Natural killer cell (primary cell): ENCODE results near the gene FOSB. TPM values are rescaled to one million over a fixed set of nuclear protein-coding genes. Genes with fewer than 3 reads are reported as not detected.

ENCODE experiments used
- ATAC-seq, 3 donors: fragments of 150-1000 bp in 2 of 3; fragments of 200-7000 bp in 1 of 3; cut with Tn5 transposase; 1 replicate in 1 of 3; 2 replicates in 2 of 3; pipeline ENCODE4 v1.10.0; 2021; ENCODE audit warnings: mild to moderate bottlenecking in 2 of 3, moderate library complexity in 2 of 3
- DNase-seq, 2 donors: peaks; one replicate each; pipeline versions ENCODE4 v3.0.0 to v3.0.0-alpha.2; 2013 to 2021; ENCODE audit warnings: mixed read lengths in 1 of 2
- H3K27ac ChIP-seq: one replicate; pipeline ENCODE4 v1.5.1; 2013; ENCODE audit warnings: mild to moderate bottlenecking, low read length
- H3K27me3 ChIP-seq: one replicate; pipeline ENCODE4 v1.6.1; 2013; ENCODE audit warnings: low read length; ENCODE audit not compliant: control insufficient read depth, insufficient read depth
- H3K36me3 ChIP-seq: one replicate; pipeline ENCODE4 v1.6.1; 2013; ENCODE audit warnings: low read length; ENCODE audit not compliant: control insufficient read depth, insufficient read depth
- H3K4me1 ChIP-seq: one replicate; pipeline ENCODE4 v1.6.1; 2013; ENCODE audit warnings: low read length; ENCODE audit not compliant: control insufficient read depth, insufficient read depth
- H3K4me3 ChIP-seq: one replicate; pipeline ENCODE4 v1.5.1; 2013; ENCODE audit warnings: low read length
- H3K9me3 ChIP-seq: one replicate; pipeline ENCODE4 v1.6.1; 2013; ENCODE audit warnings: low read length; ENCODE audit not compliant: control insufficient read depth, insufficient read depth
- H3K27ac Mint-ChIP-seq, 2 donors: one replicate each; pipeline ENCODE4 v1.8.0; 2022; ENCODE audit warnings: mild to moderate bottlenecking in 2 of 2, mixed read lengths in 2 of 2, moderate library complexity in 1 of 2
- H3K27me3 Mint-ChIP-seq, 2 donors: one replicate each; pipeline ENCODE4 v1.8.0; 2022; ENCODE audit warnings: low read depth in 2 of 2, mixed read lengths in 2 of 2
- H3K36me3 Mint-ChIP-seq: one replicate; pipeline ENCODE4 v1.8.0; 2022; ENCODE audit warnings: mixed read lengths
- H3K4me1 Mint-ChIP-seq, 2 donors: one replicate each; pipeline ENCODE4 v1.8.0; 2022; ENCODE audit warnings: mixed read lengths in 2 of 2
- H3K4me3 Mint-ChIP-seq: one replicate; pipeline ENCODE4 v1.8.0; 2022; ENCODE audit warnings: mild to moderate bottlenecking, moderate library complexity, mixed read lengths
- H3K9me3 Mint-ChIP-seq, 2 donors: one replicate each; pipeline ENCODE4 v1.8.0; 2022; ENCODE audit warnings: mixed read lengths in 2 of 2
- WGBS: methylation state at CpG from one replicate; pipeline ENCODE4 v1.1.7; 2013; ENCODE audit warnings: missing lambda C conversion rate; ENCODE audit not compliant: insufficient coverage; 5-methylcytosine and 5-hydroxymethylcytosine counted together
- intact Hi-C: fragments of 100-400 bp; cut with micrococcal nuclease; formaldehyde crosslinking; loops from one replicate; pipeline ENCODE4 v1.14.2; 2022
- total RNA-seq, 4 donors: library from RNA; stranded (reverse); fragments of 120-200 nt in 1 of 4; gene quantifications; one replicate each; pipeline versions ENCODE4 v1.2.3 to v1.2.4, GENCODE V29; 2013 to 2022
- TF ChIP-seq, protein P1 (sequence below): fragments of 200-600 bp; IDR thresholded peaks from one replicate; pipeline ENCODE4 v1.8.0; 2022; ENCODE audit warnings: antibody characterized with exemption

The FOSB gene
- total RNA-seq, 3 donors from 2014 or later (not counting 1 experiment from before 2014, with no cell fraction given) = 784 to 1,837 (median 1,121) TPM

DNA sequence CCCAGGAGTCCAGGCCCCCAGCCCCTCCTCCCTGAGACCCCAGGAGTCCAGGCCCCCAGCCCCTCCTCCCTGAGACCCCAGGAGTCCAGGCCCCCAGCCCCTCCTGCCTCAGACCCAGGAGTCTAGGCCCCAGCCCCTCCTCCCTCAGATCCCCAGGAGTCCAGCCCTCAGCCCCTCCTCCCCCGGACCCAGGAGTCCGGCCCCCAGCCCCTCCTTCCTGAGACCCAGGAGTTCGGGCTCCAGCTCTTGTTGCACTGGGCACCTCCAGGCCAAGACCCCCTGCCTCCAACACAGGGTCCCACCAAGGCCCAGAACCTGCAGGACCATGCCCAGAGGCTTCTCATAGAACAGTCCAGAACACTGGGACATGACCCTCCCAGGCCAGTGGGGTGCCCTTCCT lies 47.9 kb upstream of the FOSB start:
- H3K9me3 Mint-ChIP-seq = no peaks in the 10 kb centered on the region
- H3K27ac Mint-ChIP-seq = no peak overlapping the region
- no peaks in the 10 kb centered on the region for H3K36me3 Mint-ChIP-seq
- no peaks in the 10 kb centered on the region for H3K27me3 Mint-ChIP-seq
- Histone ChIP-seq H3K4me3 (no peak overlapping the region), H3K27ac (no peak overlapping the region), H3K4me1 (peaks cover 33% of the 10 kb centered on the region), H3K36me3 (peaks cover 8% of the 10 kb centered on the region), H3K9me3 (no peaks in the 10 kb centered on the region), H3K27me3 (no peaks in the 10 kb centered on the region)
- DNase-seq (no peak), ATAC-seq (no peak)
- intact Hi-C loops = loop anchor here (5.0 to 10.0 kb wide), 2 partner anchors 145 to 272 kb away; partner anchors contain the start of genes QPCTL and SNRPD2
- no peak overlapping the region for H3K4me3 Mint-ChIP-seq
- WGBS = 60% methylated on average over 3 of the region's 3 CpGs
- H3K4me1 Mint-ChIP-seq = peaks cover 27 to 37% of the 10 kb centered on the region in 2 donors
- TF ChIP-seq, protein P1, sequence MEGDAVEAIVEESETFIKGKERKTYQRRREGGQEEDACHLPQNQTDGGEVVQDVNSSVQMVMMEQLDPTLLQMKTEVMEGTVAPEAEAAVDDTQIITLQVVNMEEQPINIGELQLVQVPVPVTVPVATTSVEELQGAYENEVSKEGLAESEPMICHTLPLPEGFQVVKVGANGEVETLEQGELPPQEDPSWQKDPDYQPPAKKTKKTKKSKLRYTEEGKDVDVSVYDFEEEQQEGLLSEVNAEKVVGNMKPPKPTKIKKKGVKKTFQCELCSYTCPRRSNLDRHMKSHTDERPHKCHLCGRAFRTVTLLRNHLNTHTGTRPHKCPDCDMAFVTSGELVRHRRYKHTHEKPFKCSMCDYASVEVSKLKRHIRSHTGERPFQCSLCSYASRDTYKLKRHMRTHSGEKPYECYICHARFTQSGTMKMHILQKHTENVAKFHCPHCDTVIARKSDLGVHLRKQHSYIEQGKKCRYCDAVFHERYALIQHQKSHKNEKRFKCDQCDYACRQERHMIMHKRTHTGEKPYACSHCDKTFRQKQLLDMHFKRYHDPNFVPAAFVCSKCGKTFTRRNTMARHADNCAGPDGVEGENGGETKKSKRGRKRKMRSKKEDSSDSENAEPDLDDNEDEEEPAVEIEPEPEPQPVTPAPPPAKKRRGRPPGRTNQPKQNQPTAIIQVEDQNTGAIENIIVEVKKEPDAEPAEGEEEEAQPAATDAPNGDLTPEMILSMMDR = no peak

DNA sequence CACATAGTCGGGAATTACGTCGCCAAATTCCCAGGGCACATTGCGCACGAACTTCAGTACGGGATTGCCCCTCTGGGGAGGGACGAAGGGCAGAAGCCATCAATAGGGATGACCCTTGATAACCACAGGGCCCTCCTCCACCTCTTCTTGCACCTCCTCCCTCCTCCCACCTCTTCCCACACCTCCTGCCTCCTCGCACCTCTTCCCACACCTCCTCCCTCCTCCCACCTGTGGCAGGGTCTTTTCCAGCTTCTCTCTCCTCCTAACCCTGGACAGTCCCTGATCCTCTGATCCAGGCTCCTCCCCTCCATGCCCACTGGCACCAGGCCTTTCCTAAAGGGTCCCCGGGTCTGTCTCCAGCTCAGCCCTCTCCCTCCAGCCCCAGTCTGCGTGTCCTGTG lies 47.4 kb upstream of the FOSB start:
- Mint-ChIP-seq H3K36me3 (no peaks in the 10 kb centered on the region), H3K4me1 (peaks cover 27 to 37% of the 10 kb centered on the region in 2 donors), H3K27ac (no peak overlapping the region), H3K4me3 (no peak overlapping the region), H3K27me3 (no peaks in the 10 kb centered on the region), H3K9me3 (no peaks in the 10 kb centered on the region)
- H3K27ac ChIP-seq = no peak overlapping the region
- DNase-seq (no peak), ATAC-seq (no peak)
- H3K4me3 ChIP-seq = no peak overlapping the region
- H3K27me3 ChIP-seq = no peaks in the 10 kb centered on the region
- intact Hi-C loops = loop anchor here (5.0 to 10.0 kb wide), 2 partner anchors 144 to 272 kb away; partner anchors contain the start of genes QPCTL and SNRPD2
- peaks cover 8% of the 10 kb centered on the region for H3K36me3 ChIP-seq
- peaks cover 33% of the 10 kb centered on the region for H3K4me1 ChIP-seq
- TF ChIP-seq, protein P1 = no peak
- 87% methylated on average over 9 of the region's 10 CpGs for WGBS
- H3K9me3 ChIP-seq = no peaks in the 10 kb centered on the region

DNA sequence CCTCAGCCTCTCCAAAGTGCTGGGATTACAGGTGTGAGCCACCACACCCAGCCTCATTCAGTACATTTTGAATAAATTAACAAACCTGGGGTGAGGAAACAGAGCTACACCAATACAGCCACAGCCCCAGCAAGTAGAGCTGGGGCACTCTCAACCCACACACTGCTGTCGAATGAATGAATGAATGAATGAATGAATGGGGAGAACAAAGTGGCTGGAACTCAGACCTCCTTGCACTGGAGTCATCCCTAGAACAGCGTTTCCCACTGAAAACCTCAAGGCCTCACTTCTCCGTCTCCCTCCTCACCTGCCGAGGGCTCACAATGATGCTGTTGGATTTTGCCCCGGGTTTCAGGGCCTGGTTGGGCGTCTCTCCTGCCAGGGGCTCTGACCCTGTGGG lies 46.9 kb upstream of the FOSB start:
- Mint-ChIP-seq H3K27me3 (no peaks in the 10 kb centered on the region), H3K4me1 (peaks cover 27 to 37% of the 10 kb centered on the region in 2 donors)

More for the DNA sequence above, 46.9 kb upstream of the FOSB start:
- H3K4me3 ChIP-seq = no peak overlapping the region
- Mint-ChIP-seq H3K36me3 (no peaks in the 10 kb centered on the region), H3K9me3 (no peaks in the 10 kb centered on the region), H3K27ac (no peak overlapping the region), H3K4me3 (no peak overlapping the region)
- peaks cover 8% of the 10 kb centered on the region for H3K36me3 ChIP-seq
- H3K4me1 ChIP-seq = peaks cover 33% of the 10 kb centered on the region
- TF ChIP-seq, protein P1 = no peak
- H3K27me3 ChIP-seq = no peaks in the 10 kb centered on the region
- H3K9me3 ChIP-seq = no peaks in the 10 kb centered on the region
- no peak for ATAC-seq
- intact Hi-C loops = loop anchor here (5.0 to 10.0 kb wide), 2 partner anchors 144 to 271 kb away; partner anchors contain the start of genes QPCTL and SNRPD2
- no peak for DNase-seq
- 97% methylated on average over 5 of the region's 6 CpGs for WGBS
- no peak overlapping the region for H3K27ac ChIP-seq
